ENCODE data around the gene KRT23.

The KRT23 gene

GRCh38 chr17:40906613-40907012, 30.8 kb downstream of the KRT23 start:
- Histone ChIP-seq H4K20me1 (ENCODE audit: insufficient read depth) (no peaks in the 10 kb centered on the region), H3K36me3 (ENCODE audit: insufficient read depth) (no peaks in the 10 kb centered on the region), H3K4me2 (no peak overlapping the region), H3K4me1 (ENCODE audit: low read depth, poor library complexity, severe bottlenecking) (no peaks in the 10 kb centered on the region), H3K27me3 (ENCODE audit: insufficient read depth, low read depth) (no peaks in the 10 kb centered on the region), H3K79me2 (ENCODE audit: insufficient read depth, low read depth) (no peaks in the 10 kb centered on the region), H3K27ac (no peak overlapping the region), H2AFZ (ENCODE audit: low read depth) (no peak overlapping the region), H3K9ac (no peak overlapping the region), H3K4me3 (IDR thresholded peaks at IDR 0.05; ENCODE audit: insufficient read depth, low read depth, low read length) (no peak overlapping the region)
- no peak for TF ChIP-seq CTCF (conservative IDR thresholded peaks at IDR 0.05; ENCODE audit: low read depth, low read length)

- H3K4me2 ChIP-seq, result no peak overlapping the region
- no peaks in the 10 kb centered on the region for H3K27me3 ChIP-seq (ENCODE audit: insufficient read depth, low read depth)
- no peaks in the 10 kb centered on the region for H4K20me1 ChIP-seq (ENCODE audit: insufficient read depth)
- H2AFZ ChIP-seq (ENCODE audit: low read depth), result no peak overlapping the region
- no peaks in the 10 kb centered on the region for H3K36me3 ChIP-seq (ENCODE audit: insufficient read depth)
- no peak overlapping the region for H3K27ac ChIP-seq
- no peak for TF ChIP-seq CTCF (conservative IDR thresholded peaks at IDR 0.05; ENCODE audit: low read depth, low read length)
- H3K79me2 ChIP-seq (ENCODE audit: insufficient read depth, low read depth), result no peaks in the 10 kb centered on the region
- no peaks in the 10 kb centered on the region for H3K4me1 ChIP-seq (ENCODE audit: low read depth, poor library complexity, severe bottlenecking)
- H3K9ac ChIP-seq, result no peak overlapping the region
- H3K4me3 ChIP-seq (IDR thresholded peaks at IDR 0.05; ENCODE audit: insufficient read depth, low read depth, low read length), result no peak overlapping the region
Measured at GRCh38 chr17:40905370-40905769, 32.1 kb downstream of the KRT23 start.

GRCh38 chr17:40903129-40903847, 34.2 kb downstream of the KRT23 start:
- Histone ChIP-seq H3K27ac (no peak overlapping the region), H3K27me3 (ENCODE audit: insufficient read depth, low read depth) (no peaks in the 10 kb centered on the region), H3K4me3 (IDR thresholded peaks at IDR 0.05; ENCODE audit: insufficient read depth, low read depth, low read length) (no peak overlapping the region), H3K36me3 (ENCODE audit: insufficient read depth) (no peaks in the 10 kb centered on the region), H3K4me1 (ENCODE audit: low read depth, poor library complexity, severe bottlenecking) (no peaks in the 10 kb centered on the region), H4K20me1 (ENCODE audit: insufficient read depth) (no peaks in the 10 kb centered on the region), H3K9ac (no peak overlapping the region), H2AFZ (ENCODE audit: low read depth) (no peak overlapping the region), H3K4me2 (no peak overlapping the region), H3K79me2 (ENCODE audit: insufficient read depth, low read depth) (no peaks in the 10 kb centered on the region)
- TF ChIP-seq CTCF (conservative IDR thresholded peaks at IDR 0.05; ENCODE audit: low read depth, low read length), result no peak

- no peak overlapping the region for H3K4me2 ChIP-seq
- no peak for TF ChIP-seq CTCF (conservative IDR thresholded peaks at IDR 0.05; ENCODE audit: low read depth, low read length)
- H2AFZ ChIP-seq (ENCODE audit: low read depth), result no peak overlapping the region
- no peaks in the 10 kb centered on the region for H3K36me3 ChIP-seq (ENCODE audit: insufficient read depth)
- H4K20me1 ChIP-seq (ENCODE audit: insufficient read depth), result no peaks in the 10 kb centered on the region
- no peaks in the 10 kb centered on the region for H3K79me2 ChIP-seq (ENCODE audit: insufficient read depth, low read depth)
- no peak overlapping the region for H3K27ac ChIP-seq
- H3K4me1 ChIP-seq (ENCODE audit: low read depth, poor library complexity, severe bottlenecking), result no peaks in the 10 kb centered on the region
- H3K4me3 ChIP-seq (IDR thresholded peaks at IDR 0.05; ENCODE audit: insufficient read depth, low read depth, low read length), result no peak overlapping the region
- no peaks in the 10 kb centered on the region for H3K27me3 ChIP-seq (ENCODE audit: insufficient read depth, low read depth)
- no peak overlapping the region for H3K9ac ChIP-seq
Measured at GRCh38 chr17:40902498-40902897, 34.9 kb downstream of the KRT23 start.
